Chondrocyte (in vitro differentiated cells): ENCODE measurements around the gene SUPT4H1. TPM values are rescaled to one million over a fixed set of nuclear protein-coding genes. Genes with fewer than 3 reads are reported as not detected.

Experiments
- DNase-seq: peaks from one replicate; pipeline ENCODE4 v3.0.0; 2021; ENCODE audit warnings: mixed read lengths, low spot score
- H3K27ac Mint-ChIP-seq: one replicate; pipeline ENCODE4 v1.8.0; 2021; ENCODE audit warnings: mild to moderate bottlenecking, moderate library complexity, mixed read lengths; ENCODE audit not compliant: unreplicated experiment
- H3K27me3 Mint-ChIP-seq: 2 replicates; pipeline ENCODE4 v1.8.0; 2021; ENCODE audit warnings: low read depth, mixed read lengths
- H3K36me3 Mint-ChIP-seq: 2 replicates; pipeline ENCODE4 v1.8.0; 2021; ENCODE audit warnings: low read depth, mixed read lengths
- H3K4me1 Mint-ChIP-seq: 2 replicates; pipeline ENCODE4 v1.8.0; 2021; ENCODE audit warnings: low read depth, mild to moderate bottlenecking, mixed read lengths
- H3K4me3 Mint-ChIP-seq: one replicate; pipeline ENCODE4 v1.8.0; 2021; ENCODE audit warnings: mild to moderate bottlenecking, moderate library complexity, mixed read lengths; ENCODE audit not compliant: unreplicated experiment
- H3K9me3 Mint-ChIP-seq: 2 replicates; pipeline ENCODE4 v1.8.0; 2021; ENCODE audit warnings: low read depth, mixed read lengths
- total RNA-seq: library from RNA; stranded (reverse); gene quantifications from 3 replicates; pipeline ENCODE4 v1.2.1, GENCODE V29; 2021
- TF ChIP-seq, protein P1 (sequence below): fragments of 200-600 bp; sonication (generic); IDR thresholded peaks from 2 replicates; pipeline ENCODE4 v1.5.0; 2021; ENCODE audit warnings: antibody characterized with exemption, mild to moderate bottlenecking, moderate library complexity

The SUPT4H1 gene
- total RNA-seq, 1 donor from 2014 or later: 57.4 TPM

- TF ChIP-seq, protein P1, sequence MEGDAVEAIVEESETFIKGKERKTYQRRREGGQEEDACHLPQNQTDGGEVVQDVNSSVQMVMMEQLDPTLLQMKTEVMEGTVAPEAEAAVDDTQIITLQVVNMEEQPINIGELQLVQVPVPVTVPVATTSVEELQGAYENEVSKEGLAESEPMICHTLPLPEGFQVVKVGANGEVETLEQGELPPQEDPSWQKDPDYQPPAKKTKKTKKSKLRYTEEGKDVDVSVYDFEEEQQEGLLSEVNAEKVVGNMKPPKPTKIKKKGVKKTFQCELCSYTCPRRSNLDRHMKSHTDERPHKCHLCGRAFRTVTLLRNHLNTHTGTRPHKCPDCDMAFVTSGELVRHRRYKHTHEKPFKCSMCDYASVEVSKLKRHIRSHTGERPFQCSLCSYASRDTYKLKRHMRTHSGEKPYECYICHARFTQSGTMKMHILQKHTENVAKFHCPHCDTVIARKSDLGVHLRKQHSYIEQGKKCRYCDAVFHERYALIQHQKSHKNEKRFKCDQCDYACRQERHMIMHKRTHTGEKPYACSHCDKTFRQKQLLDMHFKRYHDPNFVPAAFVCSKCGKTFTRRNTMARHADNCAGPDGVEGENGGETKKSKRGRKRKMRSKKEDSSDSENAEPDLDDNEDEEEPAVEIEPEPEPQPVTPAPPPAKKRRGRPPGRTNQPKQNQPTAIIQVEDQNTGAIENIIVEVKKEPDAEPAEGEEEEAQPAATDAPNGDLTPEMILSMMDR: no peak
- Mint-ChIP-seq H3K36me3 (no peaks in the 10 kb centered on the region), H3K27ac (no peak overlapping the region), H3K9me3 (no peaks in the 10 kb centered on the region), H3K4me3 (no peak overlapping the region), H3K27me3 (peaks cover 31% of the 10 kb centered on the region), H3K4me1 (no peaks in the 10 kb centered on the region)
- no peak for DNase-seq
Observed at GRCh38 chr17:58396173-58396572, 44.2 kb upstream of the SUPT4H1 start.

DNA sequence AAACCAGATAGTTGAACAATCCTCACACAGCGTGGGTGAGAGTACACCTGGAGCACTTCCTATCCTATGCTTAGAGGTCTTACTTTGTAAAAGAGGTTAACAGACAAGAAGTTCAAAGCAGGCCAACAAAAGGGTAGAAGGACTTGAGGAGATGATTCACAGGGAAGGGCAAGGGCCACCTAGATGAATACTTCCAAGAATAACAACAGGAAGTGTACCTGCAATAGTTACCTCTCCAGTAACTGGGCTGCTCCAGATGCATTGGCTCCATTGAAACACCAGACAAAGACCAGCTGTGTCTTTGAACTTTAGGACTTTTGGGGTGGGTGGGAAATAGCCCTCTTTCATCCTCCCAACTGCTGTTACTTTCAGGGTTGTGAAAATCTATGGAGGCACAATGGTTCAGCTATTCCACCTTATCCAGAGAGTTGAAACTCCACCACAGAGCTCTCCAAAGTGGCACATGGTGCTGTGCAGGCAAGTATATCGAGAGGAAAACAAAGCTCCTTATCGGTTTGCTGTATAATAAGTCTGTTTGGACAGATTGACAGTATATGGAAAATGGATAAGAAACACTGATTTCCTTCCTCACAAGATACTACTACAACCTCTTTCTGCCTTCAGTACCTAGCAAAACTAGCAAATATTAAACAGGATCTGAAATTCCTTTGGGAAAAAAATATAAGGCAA is 42.7 kb upstream of the SUPT4H1 start:
- H3K4me3 Mint-ChIP-seq: no peak overlapping the region
- TF ChIP-seq, protein P1: no peak
- no peaks in the 10 kb centered on the region for H3K9me3 Mint-ChIP-seq

DNA sequence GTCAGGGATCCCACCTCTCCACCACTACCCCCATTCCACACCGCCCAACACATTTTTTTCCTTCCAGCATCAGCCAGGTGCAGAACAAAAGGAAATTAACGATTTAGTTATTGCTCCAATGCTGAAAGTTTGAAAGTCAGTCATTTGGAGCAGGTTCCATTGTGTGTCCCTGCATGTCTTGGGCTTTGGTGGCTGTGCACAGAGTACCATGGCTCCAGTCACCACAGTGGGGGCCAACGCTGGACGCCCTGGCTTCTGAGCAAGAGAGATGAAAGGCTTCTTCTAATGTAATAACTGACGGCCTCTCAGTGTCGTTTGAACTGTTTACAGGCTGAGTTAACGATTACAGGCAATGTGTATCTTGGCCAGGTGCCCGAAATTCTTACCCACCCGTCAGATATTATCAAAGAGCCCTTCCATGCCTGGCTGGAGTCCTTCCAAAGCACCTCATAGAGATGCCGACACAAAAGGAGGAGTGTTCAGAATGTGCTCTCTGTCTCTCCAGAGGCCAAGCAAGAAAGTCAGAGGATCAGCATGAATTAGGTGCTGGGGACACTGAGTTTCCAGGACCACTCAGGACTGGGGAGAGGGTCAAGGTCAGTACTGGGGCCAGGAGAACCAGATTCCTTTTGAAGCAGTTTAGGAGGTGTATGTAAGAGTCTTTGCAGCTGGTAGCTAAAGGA is 39.4 kb upstream of the SUPT4H1 start:
- TF ChIP-seq, protein P1: no peak
- Mint-ChIP-seq H3K4me3 (no peak overlapping the region), H3K27ac (no peak overlapping the region), H3K27me3 (peaks cover 33% of the 10 kb centered on the region), H3K9me3 (no peaks in the 10 kb centered on the region), H3K36me3 (no peaks in the 10 kb centered on the region), H3K4me1 (no peaks in the 10 kb centered on the region)
- no peak for DNase-seq

More for the DNA sequence above, 42.7 kb upstream of the SUPT4H1 start:
- Mint-ChIP-seq H3K27me3 (peaks cover 38% of the 10 kb centered on the region), H3K4me1 (no peaks in the 10 kb centered on the region), H3K36me3 (no peaks in the 10 kb centered on the region), H3K27ac (no peak overlapping the region)
- DNase-seq: no peak

DNA sequence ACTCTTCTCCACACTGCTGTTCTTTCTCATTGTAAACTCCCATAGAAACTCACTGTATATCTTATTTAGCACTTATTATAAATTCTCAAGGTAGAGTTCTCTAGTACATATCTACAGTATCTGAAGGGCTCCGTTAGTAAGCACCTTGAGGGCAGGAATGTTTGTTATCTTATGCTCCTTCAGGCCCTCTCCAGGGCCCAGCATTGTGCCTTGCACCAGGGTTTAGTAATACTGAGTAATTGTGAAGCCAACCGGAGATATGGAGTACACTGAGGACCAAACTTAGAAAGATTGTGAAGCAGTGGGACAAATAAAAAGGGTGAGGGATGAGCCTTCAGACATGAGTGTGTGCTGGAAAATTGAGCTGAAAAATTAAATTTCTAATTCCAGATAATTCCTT is 38.9 kb upstream of the SUPT4H1 start:
- DNase-seq: no peak
- H3K36me3 Mint-ChIP-seq: no peaks in the 10 kb centered on the region
- TF ChIP-seq, protein P1: no peak
- H3K27ac Mint-ChIP-seq: no peak overlapping the region
- H3K9me3 Mint-ChIP-seq: no peaks in the 10 kb centered on the region
- H3K4me3 Mint-ChIP-seq: no peak overlapping the region
- H3K4me1 Mint-ChIP-seq: no peaks in the 10 kb centered on the region
- H3K27me3 Mint-ChIP-seq: peaks cover 29% of the 10 kb centered on the region

DNA sequence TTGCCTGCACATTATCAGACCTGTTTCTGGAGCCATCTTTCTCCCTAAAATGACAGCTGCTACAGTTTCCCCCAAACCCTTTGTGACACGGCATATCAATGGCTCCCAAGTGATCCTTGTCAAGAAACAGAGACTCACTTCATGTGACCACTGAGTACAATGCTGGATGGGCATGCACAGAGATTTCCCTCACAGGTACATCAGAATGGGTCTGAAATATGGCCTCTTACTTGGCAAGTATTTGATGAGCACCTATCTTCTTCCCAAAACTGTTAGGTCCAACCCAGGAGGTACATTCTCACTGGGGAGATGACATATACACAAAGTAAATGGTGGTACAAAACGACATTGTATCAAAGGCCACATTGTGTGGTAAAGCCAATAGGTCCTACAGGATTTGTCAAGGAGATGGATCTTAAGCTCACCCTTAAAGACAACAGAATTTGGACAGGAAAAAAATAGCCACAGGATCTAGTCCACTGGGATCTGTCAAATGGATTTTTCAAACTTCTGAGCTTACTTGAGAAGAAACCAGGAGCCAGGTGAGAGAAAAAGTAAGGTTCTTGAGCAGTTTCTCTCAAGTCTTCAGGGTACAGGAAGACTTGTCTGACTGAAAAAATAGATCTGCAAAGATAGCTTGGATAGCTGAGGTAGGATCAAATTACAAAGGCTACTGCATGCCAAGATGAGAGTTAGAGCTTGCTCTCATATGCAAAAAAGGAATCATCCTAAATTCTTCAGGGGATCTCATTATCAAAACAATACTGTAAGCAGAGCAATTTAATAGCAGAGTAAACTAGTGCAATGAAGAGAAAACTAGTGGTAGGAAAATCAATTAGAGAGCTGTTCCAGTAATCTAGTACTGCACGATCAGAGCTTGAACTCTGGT is 36.5 kb upstream of the SUPT4H1 start:
- H3K9me3 Mint-ChIP-seq: no peaks in the 10 kb centered on the region
- H3K4me3 Mint-ChIP-seq: no peak overlapping the region
- no peak overlapping the region for H3K27ac Mint-ChIP-seq
- no peaks in the 10 kb centered on the region for H3K4me1 Mint-ChIP-seq
- TF ChIP-seq, protein P1: no peak
- H3K27me3 Mint-ChIP-seq: peaks cover 30% of the 10 kb centered on the region
- no peak for DNase-seq
- no peaks in the 10 kb centered on the region for H3K36me3 Mint-ChIP-seq
